Activated T-cell treated with anti-CD3 and anti-CD28 coated beads, Interleukin-2, amount 50 U/mL, for 48 hours (primary cell): ENCODE data around the gene TBRG1.
A peak's percentile ranks its signal among the peaks of the same experiment; 100 is the strongest.
"Not testable (repeated sequence)": the region's sequence is repeated elsewhere in the genome, so short reads cannot be mapped to it uniquely, and the experiment has no call there.

Experiments
- DNase-seq, 2 experiments: peaks; one replicate each; pipeline ENCODE4 v3.0.0-alpha.2; 2020

TBRG1 gene

GRCh38 chr11:124622531-124623451, at the start of gene TBRG1:
Gene TBRG1, plus strand, starts transcription at chr11:124622864. Its CDS starts 220 bp downstream, at chr11:124623084.
- DNase-seq = peak; percentile 82 to 85

GRCh38 chr11:124577716-124578427, 44.8 kb upstream of the TBRG1 start:
- no peak for DNase-seq

- no peak for DNase-seq
Observed at GRCh38 chr11:124578761-124579160, 43.9 kb upstream of the TBRG1 start.

- DNase-seq = no peak
Observed at GRCh38 chr11:124581817-124582216, 40.8 kb upstream of the TBRG1 start.

- DNase-seq = no peak
Observed at GRCh38 chr11:124582565-124582964, 40.1 kb upstream of the TBRG1 start.

GRCh38 chr11:124583781-124584180, 38.9 kb upstream of the TBRG1 start:
- DNase-seq = no peak

GRCh38 chr11:124584681-124585372, 37.8 kb upstream of the TBRG1 start:
- no peak for DNase-seq

- peak; percentile 54 to 60 for DNase-seq
Observed at GRCh38 chr11:124586238-124586860, 36.3 kb upstream of the TBRG1 start.

GRCh38 chr11:124591430-124591829, 31.2 kb upstream of the TBRG1 start:
- DNase-seq = no peak

- DNase-seq = no peak
Observed at GRCh38 chr11:124592627-124593026, 30.0 kb upstream of the TBRG1 start.

- DNase-seq = no peak
Observed at GRCh38 chr11:124595302-124595701, 27.4 kb upstream of the TBRG1 start.

GRCh38 chr11:124597626-124598025, 25.0 kb upstream of the TBRG1 start:
- DNase-seq = no peak

GRCh38 chr11:124600621-124601320, 21.9 kb upstream of the TBRG1 start:
- DNase-seq = no peak

- no peak for DNase-seq
Observed at GRCh38 chr11:124602193-124602592, 20.5 kb upstream of the TBRG1 start.

- not testable (repeated sequence) for DNase-seq
Observed at GRCh38 chr11:124602723-124603122, 19.9 kb upstream of the TBRG1 start.

- DNase-seq = no peak
Observed at GRCh38 chr11:124605719-124606118, 16.9 kb upstream of the TBRG1 start.

GRCh38 chr11:124608147-124608546, 14.5 kb upstream of the TBRG1 start:
- no peak for DNase-seq

- DNase-seq = no peak
Observed at GRCh38 chr11:124610295-124610694, 12.4 kb upstream of the TBRG1 start.

GRCh38 chr11:124611064-124611463, 11.6 kb upstream of the TBRG1 start, which contains the start of gene PANX3:
Gene PANX3, plus strand, starts transcription at chr11:124611428. Its CDS starts 129 bp downstream, at chr11:124611557.
- DNase-seq = no peak

GRCh38 chr11:124612045-124612444, 10.6 kb upstream of the TBRG1 start:
- DNase-seq = peak in 1 of 2 experiments; percentile 35

GRCh38 chr11:124612567-124613246, 10.0 kb upstream of the TBRG1 start:
- no peak for DNase-seq
